NCI-H1417 (cell line): Measurements from ENCODE around the gene PDIK1L.

ENCODE experiments used
- DNase-seq, 3 experiments: peaks; one replicate each; lab custom pipeline; 2025; lab: John Stamatoyannopoulos, UW

PDIK1L gene

GRCh38 chr1:26170472-26170821, 58.8 kb downstream of the PDIK1L start:
- peak in 1 of 3 experiments; percentile 29 for DNase-seq

- no peak for DNase-seq
Observed at GRCh38 chr1:26171084-26172072, 59.8 kb downstream of the PDIK1L start, which contains the start of gene ZNF593OS. ZNF593OS (minus strand) TSS chr1:26171832; CDS start chr1:26171661, 171 bp downstream.
